ENCODE data around the gene PITPNB.

The PITPNB gene

DNA sequence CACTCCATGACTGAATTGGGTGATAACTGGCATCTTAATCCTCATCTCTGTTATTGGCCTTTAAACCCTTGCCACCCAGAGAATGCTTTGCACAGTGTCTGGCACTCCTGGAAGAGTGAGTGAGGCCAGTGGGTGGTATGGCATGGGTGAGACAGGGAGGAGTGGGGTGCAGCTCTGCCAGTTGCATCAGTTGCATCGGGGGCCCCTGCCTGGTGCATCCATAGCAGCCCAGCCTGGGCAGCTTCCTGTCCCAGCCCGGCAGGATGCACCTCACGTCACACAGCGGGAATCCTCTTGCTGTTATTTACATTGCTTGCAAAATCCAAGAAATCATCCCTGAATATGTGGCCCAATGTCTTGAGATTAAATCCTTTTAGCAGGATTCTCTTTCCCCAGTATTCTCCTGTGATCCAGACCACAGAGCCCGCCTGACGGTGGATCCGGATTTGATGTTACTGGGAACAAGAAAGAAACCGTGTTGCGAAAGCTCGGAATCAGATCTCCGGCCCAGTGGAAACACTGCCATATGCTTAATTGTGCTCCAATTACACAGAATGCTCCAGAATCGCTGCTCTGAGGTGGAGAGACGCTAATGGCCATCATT, 79.9 kb downstream of the PITPNB start:
- TF ChIP-seq, protein P1, sequence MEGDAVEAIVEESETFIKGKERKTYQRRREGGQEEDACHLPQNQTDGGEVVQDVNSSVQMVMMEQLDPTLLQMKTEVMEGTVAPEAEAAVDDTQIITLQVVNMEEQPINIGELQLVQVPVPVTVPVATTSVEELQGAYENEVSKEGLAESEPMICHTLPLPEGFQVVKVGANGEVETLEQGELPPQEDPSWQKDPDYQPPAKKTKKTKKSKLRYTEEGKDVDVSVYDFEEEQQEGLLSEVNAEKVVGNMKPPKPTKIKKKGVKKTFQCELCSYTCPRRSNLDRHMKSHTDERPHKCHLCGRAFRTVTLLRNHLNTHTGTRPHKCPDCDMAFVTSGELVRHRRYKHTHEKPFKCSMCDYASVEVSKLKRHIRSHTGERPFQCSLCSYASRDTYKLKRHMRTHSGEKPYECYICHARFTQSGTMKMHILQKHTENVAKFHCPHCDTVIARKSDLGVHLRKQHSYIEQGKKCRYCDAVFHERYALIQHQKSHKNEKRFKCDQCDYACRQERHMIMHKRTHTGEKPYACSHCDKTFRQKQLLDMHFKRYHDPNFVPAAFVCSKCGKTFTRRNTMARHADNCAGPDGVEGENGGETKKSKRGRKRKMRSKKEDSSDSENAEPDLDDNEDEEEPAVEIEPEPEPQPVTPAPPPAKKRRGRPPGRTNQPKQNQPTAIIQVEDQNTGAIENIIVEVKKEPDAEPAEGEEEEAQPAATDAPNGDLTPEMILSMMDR (IDR thresholded peaks at IDR 0.05; ENCODE audit: low read depth, low read length, missing control alignments): no peak
- DNase-seq (ENCODE audit: extremely low read depth, low read depth): no peak
- no peak overlapping the region for H3K4me3 ChIP-seq (replicated peaks; ENCODE audit: low read depth, low read length)

- TF ChIP-seq, protein P1 (IDR thresholded peaks at IDR 0.05; ENCODE audit: low read depth, low read length, missing control alignments): no peak
- no peak overlapping the region for H3K4me3 ChIP-seq (replicated peaks; ENCODE audit: low read depth, low read length)
- no peak for DNase-seq (ENCODE audit: extremely low read depth, low read depth)
These were observed 82.9 kb downstream of the PITPNB start for GRCh38 chr22:27836181-27836580.

DNA sequence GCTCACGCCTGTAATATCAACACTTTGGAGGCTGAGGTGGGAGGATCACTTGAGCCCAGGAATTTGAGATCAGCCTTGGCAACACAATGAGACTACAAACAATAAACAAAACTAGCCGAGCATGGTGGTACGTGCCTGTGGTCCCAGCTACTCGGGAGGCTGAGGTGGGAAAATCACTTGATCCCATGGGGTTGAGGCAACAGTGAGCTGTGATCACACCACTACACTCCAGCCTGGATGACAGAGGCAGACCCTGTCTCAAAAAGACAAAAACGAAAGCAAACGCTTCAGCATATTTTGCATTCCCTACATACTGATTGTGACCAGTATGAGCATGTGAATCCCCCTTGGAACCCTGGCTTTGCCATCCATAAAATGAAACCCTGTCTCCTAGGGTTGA, 83.6 kb downstream of the PITPNB start:
- no peak for DNase-seq (ENCODE audit: extremely low read depth, low read depth)
- TF ChIP-seq, protein P1 (IDR thresholded peaks at IDR 0.05; ENCODE audit: low read depth, low read length, missing control alignments): no peak

DNA sequence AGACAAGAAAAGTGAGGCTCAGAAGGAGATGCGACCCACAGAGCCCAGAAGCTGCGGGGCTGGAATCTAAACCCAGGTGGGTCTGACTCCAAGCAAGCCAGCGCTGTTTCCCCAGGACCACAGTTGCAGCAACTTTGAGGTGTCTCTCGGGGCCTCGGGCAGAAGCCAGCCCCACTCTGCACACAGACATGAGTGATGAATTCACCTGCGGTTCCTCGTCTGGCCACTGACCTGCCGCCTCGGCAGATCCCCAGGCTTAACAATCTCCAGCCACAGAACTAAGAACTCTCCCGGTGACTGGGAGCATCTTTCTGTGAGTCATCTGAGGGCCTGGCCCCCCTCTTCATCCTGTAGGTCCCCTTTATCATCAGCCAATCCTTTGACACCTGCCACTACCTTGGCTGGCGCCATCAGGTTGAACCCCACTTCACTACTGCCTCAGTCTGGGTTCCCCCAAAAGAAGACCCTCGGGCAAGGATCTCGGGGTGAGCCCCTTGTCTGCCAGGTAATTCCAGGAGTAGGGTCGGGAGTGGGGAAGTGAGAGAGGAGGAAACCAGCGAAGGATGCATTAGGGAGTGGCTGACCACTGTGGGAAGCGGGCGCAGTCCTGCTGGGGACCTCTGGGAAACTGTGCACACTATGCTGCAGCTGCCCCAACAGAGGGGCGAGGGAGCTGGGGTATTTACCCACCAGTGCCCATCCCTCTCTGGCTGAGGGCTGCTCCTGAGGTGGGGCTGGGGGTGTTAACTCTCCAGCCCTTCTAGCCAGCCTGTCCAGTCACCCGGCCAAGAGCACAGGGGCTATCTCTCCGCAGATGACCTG, 84.5 kb downstream of the PITPNB start:
- no peak overlapping the region for H3K4me3 ChIP-seq (replicated peaks; ENCODE audit: low read depth, low read length)
- DNase-seq (ENCODE audit: extremely low read depth, low read depth): no peak
- TF ChIP-seq, protein P1 (IDR thresholded peaks at IDR 0.05; ENCODE audit: low read depth, low read length, missing control alignments): no peak

More for the DNA sequence above, 83.6 kb downstream of the PITPNB start:
- H3K4me3 ChIP-seq (replicated peaks; ENCODE audit: low read depth, low read length): no peak overlapping the region

DNA sequence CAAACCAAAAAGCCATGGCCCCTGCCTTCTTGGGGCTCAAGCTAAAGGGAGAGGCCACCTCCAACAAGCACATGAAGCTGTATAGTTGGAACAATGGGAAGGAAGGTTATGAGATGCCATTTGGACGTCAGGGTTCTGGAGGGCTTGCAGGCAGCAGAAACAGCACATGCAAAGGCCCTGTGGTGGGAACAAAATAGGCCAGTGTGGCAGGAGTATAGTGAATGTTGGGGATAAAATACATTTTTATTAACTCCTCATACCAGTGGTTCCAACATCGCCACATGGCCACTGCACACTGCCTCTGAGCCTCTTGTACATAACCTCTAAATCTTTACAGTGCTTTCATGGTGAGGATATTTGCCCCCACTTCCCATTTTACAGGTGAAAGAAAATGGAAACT, 85.3 kb downstream of the PITPNB start:
- no peak for DNase-seq (ENCODE audit: extremely low read depth, low read depth)
- TF ChIP-seq, protein P1 (IDR thresholded peaks at IDR 0.05; ENCODE audit: low read depth, low read length, missing control alignments): no peak
- no peak overlapping the region for H3K4me3 ChIP-seq (replicated peaks; ENCODE audit: low read depth, low read length)

DNA sequence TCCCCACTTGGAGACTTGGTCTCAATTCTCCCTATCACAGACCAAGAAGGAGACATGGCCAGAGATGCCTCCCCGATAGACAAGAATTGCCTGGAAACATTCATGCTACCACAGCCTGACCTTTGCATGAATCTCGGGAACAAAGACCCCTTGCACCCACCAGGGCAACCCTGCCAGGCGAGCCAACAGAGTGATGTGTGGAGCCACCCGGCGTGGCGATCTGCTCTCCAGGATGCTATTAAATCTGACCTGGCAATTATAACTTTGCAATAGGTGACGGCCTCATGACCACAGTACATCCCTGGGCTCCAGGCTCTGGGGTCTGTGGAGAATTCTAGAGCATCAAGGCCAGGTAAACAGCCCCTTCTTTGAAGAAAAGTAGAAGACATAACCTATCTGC, 86.5 kb downstream of the PITPNB start:
- DNase-seq (ENCODE audit: extremely low read depth, low read depth): no peak
- no peak overlapping the region for H3K4me3 ChIP-seq (replicated peaks; ENCODE audit: low read depth, low read length)
- TF ChIP-seq, protein P1 (IDR thresholded peaks at IDR 0.05; ENCODE audit: low read depth, low read length, missing control alignments): no peak
